WTC11 (cell line): Measurements from ENCODE around the gene DEFB114. TPM values are rescaled to one million over a fixed set of nuclear protein-coding genes. Genes with fewer than 3 reads are reported as not detected.

Experiments
- ATAC-seq: fragments of 200-7000 bp; cut with Tn5 transposase; 2 replicates; pipeline ENCODE4 v1.10.0; 2021; ENCODE audit warnings: mild to moderate bottlenecking, moderate library complexity
- CTCF ChIA-PET: fragments of 300-600 bp; sonication (Branson Sonifier 250); formaldehyde crosslinking; loops from one replicate; lab custom pipeline; 2021; ENCODE audit warnings: antibody characterized with exemption; lab: Charles Lee
- POLR2A ChIA-PET: fragments of 350-600 bp; sonication (Branson Sonifier 250); formaldehyde crosslinking; loops from one replicate; lab custom pipeline; 2021; ENCODE audit warnings: antibody characterized with exemption; lab: Charles Lee
- DNase-seq: peaks from one replicate; pipeline ENCODE4 v3.0.0; 2021; ENCODE audit warnings: low spot score
- H3K27ac Mint-ChIP-seq: 2 replicates; pipeline ENCODE4 v1.8.0; 2021; ENCODE audit warnings: mixed read lengths
- H3K27me3 Mint-ChIP-seq: 2 replicates; pipeline ENCODE4 v1.8.0; 2021; ENCODE audit warnings: low read depth, mild to moderate bottlenecking, moderate library complexity, mixed read lengths
- H3K36me3 Mint-ChIP-seq: 2 replicates; pipeline ENCODE4 v1.8.0; 2021; ENCODE audit warnings: mixed read lengths
- H3K4me1 Mint-ChIP-seq: 2 replicates; pipeline ENCODE4 v1.8.0; 2022; ENCODE audit warnings: mixed read lengths
- H3K4me3 Mint-ChIP-seq: 2 replicates; pipeline ENCODE4 v1.8.0; 2021; ENCODE audit warnings: mild to moderate bottlenecking, moderate library complexity, mixed read lengths
- H3K9me3 Mint-ChIP-seq: 2 replicates; pipeline ENCODE4 v1.8.0; 2021; ENCODE audit warnings: mixed read lengths
- ATF3 ChIP-seq: sonication (generic); formaldehyde crosslinking; conservative IDR thresholded peaks from 2 replicates; pipeline ENCODE4 v1.8.1; 2022; ENCODE audit warnings: mild to moderate bottlenecking, missing genetic modification reagents
- CBFB ChIP-seq: sonication (generic); formaldehyde crosslinking; IDR thresholded peaks from 2 replicates; pipeline ENCODE4 v1.8.1; 2022; ENCODE audit warnings: mild to moderate bottlenecking, low read depth, missing genetic modification reagents
- CREB1 ChIP-seq: sonication (generic); formaldehyde crosslinking; IDR thresholded peaks from 2 replicates; pipeline ENCODE4 v1.8.0; 2023; ENCODE audit warnings: mild to moderate bottlenecking, missing genetic modification reagents
- CREM ChIP-seq: sonication (generic); formaldehyde crosslinking; IDR thresholded peaks from 2 replicates; pipeline ENCODE4 v1.8.1; 2022; ENCODE audit warnings: mild to moderate bottlenecking, missing genetic modification reagents, moderate library complexity
- ELF4 ChIP-seq: sonication (generic); formaldehyde crosslinking; IDR thresholded peaks from 2 replicates; pipeline ENCODE4 v1.8.1; 2022; ENCODE audit warnings: low read depth, mild to moderate bottlenecking, moderate library complexity, missing genetic modification reagents
- ESRRA ChIP-seq: sonication (generic); formaldehyde crosslinking; IDR thresholded peaks from 2 replicates; pipeline ENCODE4 v1.8.1; 2022; ENCODE audit warnings: mild to moderate bottlenecking, missing genetic modification reagents, borderline replicate concordance
- FOXJ3 ChIP-seq: sonication (generic); formaldehyde crosslinking; IDR thresholded peaks from 2 replicates; pipeline ENCODE4 v1.9.0; 2021; ENCODE audit warnings: missing genetic modification reagents, mild to moderate bottlenecking, borderline replicate concordance
- HMGA2 ChIP-seq: fragments of 250-450 bp; sonication (Bioruptor Pico); IDR thresholded peaks from 2 replicates; pipeline ENCODE4 v1.4.0; 2021; ENCODE audit warnings: mild to moderate bottlenecking, moderate library complexity
- JUN ChIP-seq: sonication (generic); formaldehyde crosslinking; IDR thresholded peaks from 2 replicates; pipeline ENCODE4 v1.8.0; 2023; ENCODE audit warnings: mild to moderate bottlenecking, missing genetic modification reagents
- KAT7 ChIP-seq: sonication (generic); formaldehyde crosslinking; IDR thresholded peaks from 2 replicates; pipeline ENCODE4 v1.8.1; 2023; ENCODE audit warnings: missing genetic modification reagents, mild to moderate bottlenecking, borderline replicate concordance
- NR1H2 ChIP-seq: sonication (generic); formaldehyde crosslinking; IDR thresholded peaks from 2 replicates; pipeline ENCODE4 v1.9.0; 2021; ENCODE audit warnings: mild to moderate bottlenecking, moderate library complexity, missing genetic modification reagents
- PRRX2 ChIP-seq: fragments of 250-450 bp; sonication (Bioruptor Pico); IDR thresholded peaks from 2 replicates; pipeline ENCODE4 v1.8.0; 2021; ENCODE audit warnings: mild to moderate bottlenecking
- RORB ChIP-seq: fragments of 250-450 bp; sonication (Bioruptor Pico); IDR thresholded peaks from 2 replicates; pipeline ENCODE4 v1.9.0; 2021; ENCODE audit warnings: mild to moderate bottlenecking
- SMAD4 ChIP-seq: sonication (generic); formaldehyde crosslinking; IDR thresholded peaks from 2 replicates; pipeline ENCODE4 v1.8.0; 2022; ENCODE audit warnings: mild to moderate bottlenecking, missing genetic modification reagents
- STAT6 ChIP-seq: sonication (generic); formaldehyde crosslinking; conservative IDR thresholded peaks from 2 replicates; pipeline ENCODE4 v1.8.1; 2023; ENCODE audit warnings: mild to moderate bottlenecking, low read depth, missing genetic modification reagents, moderate library complexity
- ZNF423 ChIP-seq: fragments of 250-450 bp; sonication (Bioruptor Pico); IDR thresholded peaks from 2 replicates; pipeline ENCODE4 v2.1.2; 2022; ENCODE audit warnings: mild to moderate bottlenecking, moderate library complexity
- total RNA-seq: library from RNA; stranded (reverse); gene quantifications from 3 replicates; pipeline ENCODE4 v1.2.3, GENCODE V29; 2021
- TF ChIP-seq, protein P1 (sequence below): fragments of 250-450 bp; sonication (Bioruptor Pico); IDR thresholded peaks from 2 replicates; pipeline ENCODE4 v1.9.0; 2021; ENCODE audit warnings: mild to moderate bottlenecking
- TF ChIP-seq, protein P2 (sequence below): sonication (generic); formaldehyde crosslinking; IDR thresholded peaks from 2 replicates; pipeline ENCODE4 v1.8.0; 2022; ENCODE audit warnings: mild to moderate bottlenecking, missing genetic modification reagents
- TF ChIP-seq, protein P3 (sequence below): sonication (generic); formaldehyde crosslinking; IDR thresholded peaks from 2 replicates; pipeline ENCODE4 v1.8.1; 2023; ENCODE audit warnings: mild to moderate bottlenecking, missing genetic modification reagents, moderate library complexity
- TF ChIP-seq, protein P4 (sequence below): sonication (generic); formaldehyde crosslinking; IDR thresholded peaks from 2 replicates; pipeline ENCODE4 v1.8.1; 2023; ENCODE audit warnings: mild to moderate bottlenecking, missing genetic modification reagents, borderline replicate concordance
- TF ChIP-seq, protein P5 (sequence below): fragments of 250-450 bp; sonication (Bioruptor Pico); IDR thresholded peaks from 2 replicates; pipeline ENCODE4 v1.9.0; 2021; ENCODE audit warnings: mild to moderate bottlenecking

The DEFB114 gene
- total RNA-seq, 1 experiment from 2014 or later = not detected

GRCh38 chr6:50003139-50003538, 39.2 kb upstream of the DEFB114 start (continued):
- TF ChIP-seq ATF3 (CRISPR knock-in tag) = no peak
- TF ChIP-seq, protein P1, sequence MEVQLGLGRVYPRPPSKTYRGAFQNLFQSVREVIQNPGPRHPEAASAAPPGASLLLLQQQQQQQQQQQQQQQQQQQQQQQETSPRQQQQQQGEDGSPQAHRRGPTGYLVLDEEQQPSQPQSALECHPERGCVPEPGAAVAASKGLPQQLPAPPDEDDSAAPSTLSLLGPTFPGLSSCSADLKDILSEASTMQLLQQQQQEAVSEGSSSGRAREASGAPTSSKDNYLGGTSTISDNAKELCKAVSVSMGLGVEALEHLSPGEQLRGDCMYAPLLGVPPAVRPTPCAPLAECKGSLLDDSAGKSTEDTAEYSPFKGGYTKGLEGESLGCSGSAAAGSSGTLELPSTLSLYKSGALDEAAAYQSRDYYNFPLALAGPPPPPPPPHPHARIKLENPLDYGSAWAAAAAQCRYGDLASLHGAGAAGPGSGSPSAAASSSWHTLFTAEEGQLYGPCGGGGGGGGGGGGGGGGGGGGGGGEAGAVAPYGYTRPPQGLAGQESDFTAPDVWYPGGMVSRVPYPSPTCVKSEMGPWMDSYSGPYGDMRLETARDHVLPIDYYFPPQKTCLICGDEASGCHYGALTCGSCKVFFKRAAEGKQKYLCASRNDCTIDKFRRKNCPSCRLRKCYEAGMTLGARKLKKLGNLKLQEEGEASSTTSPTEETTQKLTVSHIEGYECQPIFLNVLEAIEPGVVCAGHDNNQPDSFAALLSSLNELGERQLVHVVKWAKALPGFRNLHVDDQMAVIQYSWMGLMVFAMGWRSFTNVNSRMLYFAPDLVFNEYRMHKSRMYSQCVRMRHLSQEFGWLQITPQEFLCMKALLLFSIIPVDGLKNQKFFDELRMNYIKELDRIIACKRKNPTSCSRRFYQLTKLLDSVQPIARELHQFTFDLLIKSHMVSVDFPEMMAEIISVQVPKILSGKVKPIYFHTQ (CRISPR knock-in tag) = no peak
- TF ChIP-seq SMAD4 = no peak
- no peak for TF ChIP-seq ELF4 (CRISPR knock-in tag)
- TF ChIP-seq RORB = no peak
- TF ChIP-seq ESRRA (CRISPR knock-in tag) = no peak
- no peak for TF ChIP-seq CBFB

- no peaks in the 10 kb centered on the region for H3K27me3 Mint-ChIP-seq
- no peak overlapping the region for H3K4me3 Mint-ChIP-seq
- POLR2A ChIA-PET = no interaction called here
- ATAC-seq (no peak), DNase-seq (no peak)
- peaks cover 4% of the 10 kb centered on the region; the same call in 1 of the 2 replicates for H3K9me3 Mint-ChIP-seq
- no peaks in the 10 kb centered on the region for H3K36me3 Mint-ChIP-seq
- no peak overlapping the region for H3K27ac Mint-ChIP-seq
- no peaks in the 10 kb centered on the region for H3K4me1 Mint-ChIP-seq
- CTCF ChIA-PET = no interaction called here
- TF ChIP-seq, protein P1 (CRISPR knock-in tag) = no peak
- TF ChIP-seq, protein P2, sequence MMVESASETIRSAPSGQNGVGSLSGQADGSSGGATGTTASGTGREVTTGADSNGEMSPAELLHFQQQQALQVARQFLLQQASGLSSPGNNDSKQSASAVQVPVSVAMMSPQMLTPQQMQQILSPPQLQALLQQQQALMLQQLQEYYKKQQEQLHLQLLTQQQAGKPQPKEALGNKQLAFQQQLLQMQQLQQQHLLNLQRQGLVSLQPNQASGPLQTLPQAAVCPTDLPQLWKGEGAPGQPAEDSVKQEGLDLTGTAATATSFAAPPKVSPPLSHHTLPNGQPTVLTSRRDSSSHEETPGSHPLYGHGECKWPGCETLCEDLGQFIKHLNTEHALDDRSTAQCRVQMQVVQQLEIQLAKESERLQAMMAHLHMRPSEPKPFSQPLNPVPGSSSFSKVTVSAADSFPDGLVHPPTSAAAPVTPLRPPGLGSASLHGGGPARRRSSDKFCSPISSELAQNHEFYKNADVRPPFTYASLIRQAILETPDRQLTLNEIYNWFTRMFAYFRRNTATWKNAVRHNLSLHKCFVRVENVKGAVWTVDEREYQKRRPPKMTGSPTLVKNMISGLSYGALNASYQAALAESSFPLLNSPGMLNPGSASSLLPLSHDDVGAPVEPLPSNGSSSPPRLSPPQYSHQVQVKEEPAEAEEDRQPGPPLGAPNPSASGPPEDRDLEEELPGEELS = no peak
- TF ChIP-seq NR1H2 (CRISPR knock-in tag) (no peak), FOXJ3 (no peak), JUN (CRISPR knock-in tag) (no peak), SMAD4 (no peak), CREM (CRISPR knock-in tag) (no peak), PRRX2 (CRISPR knock-in tag) (no peak), CREB1 (CRISPR knock-in tag) (no peak), ZNF423 (no peak), KAT7 (CRISPR knock-in tag) (no peak), STAT6 (CRISPR knock-in tag) (no peak), HMGA2 (CRISPR knock-in tag) (no peak)
- TF ChIP-seq, protein P3, sequence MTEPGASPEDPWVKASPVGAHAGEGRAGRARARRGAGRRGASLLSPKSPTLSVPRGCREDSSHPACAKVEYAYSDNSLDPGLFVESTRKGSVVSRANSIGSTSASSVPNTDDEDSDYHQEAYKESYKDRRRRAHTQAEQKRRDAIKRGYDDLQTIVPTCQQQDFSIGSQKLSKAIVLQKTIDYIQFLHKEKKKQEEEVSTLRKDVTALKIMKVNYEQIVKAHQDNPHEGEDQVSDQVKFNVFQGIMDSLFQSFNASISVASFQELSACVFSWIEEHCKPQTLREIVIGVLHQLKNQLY (CRISPR knock-in tag) = no peak
- TF ChIP-seq, protein P4, sequence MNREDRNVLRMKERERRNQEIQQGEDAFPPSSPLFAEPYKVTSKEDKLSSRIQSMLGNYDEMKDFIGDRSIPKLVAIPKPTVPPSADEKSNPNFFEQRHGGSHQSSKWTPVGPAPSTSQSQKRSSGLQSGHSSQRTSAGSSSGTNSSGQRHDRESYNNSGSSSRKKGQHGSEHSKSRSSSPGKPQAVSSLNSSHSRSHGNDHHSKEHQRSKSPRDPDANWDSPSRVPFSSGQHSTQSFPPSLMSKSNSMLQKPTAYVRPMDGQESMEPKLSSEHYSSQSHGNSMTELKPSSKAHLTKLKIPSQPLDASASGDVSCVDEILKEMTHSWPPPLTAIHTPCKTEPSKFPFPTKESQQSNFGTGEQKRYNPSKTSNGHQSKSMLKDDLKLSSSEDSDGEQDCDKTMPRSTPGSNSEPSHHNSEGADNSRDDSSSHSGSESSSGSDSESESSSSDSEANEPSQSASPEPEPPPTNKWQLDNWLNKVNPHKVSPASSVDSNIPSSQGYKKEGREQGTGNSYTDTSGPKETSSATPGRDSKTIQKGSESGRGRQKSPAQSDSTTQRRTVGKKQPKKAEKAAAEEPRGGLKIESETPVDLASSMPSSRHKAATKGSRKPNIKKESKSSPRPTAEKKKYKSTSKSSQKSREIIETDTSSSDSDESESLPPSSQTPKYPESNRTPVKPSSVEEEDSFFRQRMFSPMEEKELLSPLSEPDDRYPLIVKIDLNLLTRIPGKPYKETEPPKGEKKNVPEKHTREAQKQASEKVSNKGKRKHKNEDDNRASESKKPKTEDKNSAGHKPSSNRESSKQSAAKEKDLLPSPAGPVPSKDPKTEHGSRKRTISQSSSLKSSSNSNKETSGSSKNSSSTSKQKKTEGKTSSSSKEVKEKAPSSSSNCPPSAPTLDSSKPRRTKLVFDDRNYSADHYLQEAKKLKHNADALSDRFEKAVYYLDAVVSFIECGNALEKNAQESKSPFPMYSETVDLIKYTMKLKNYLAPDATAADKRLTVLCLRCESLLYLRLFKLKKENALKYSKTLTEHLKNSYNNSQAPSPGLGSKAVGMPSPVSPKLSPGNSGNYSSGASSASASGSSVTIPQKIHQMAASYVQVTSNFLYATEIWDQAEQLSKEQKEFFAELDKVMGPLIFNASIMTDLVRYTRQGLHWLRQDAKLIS (CRISPR knock-in tag) = no peak
- TF ChIP-seq, protein P5, sequence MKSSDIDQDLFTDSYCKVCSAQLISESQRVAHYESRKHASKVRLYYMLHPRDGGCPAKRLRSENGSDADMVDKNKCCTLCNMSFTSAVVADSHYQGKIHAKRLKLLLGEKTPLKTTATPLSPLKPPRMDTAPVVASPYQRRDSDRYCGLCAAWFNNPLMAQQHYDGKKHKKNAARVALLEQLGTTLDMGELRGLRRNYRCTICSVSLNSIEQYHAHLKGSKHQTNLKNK (CRISPR knock-in tag) = no peak
Observed at GRCh38 chr6:49995278-49995677, 31.3 kb upstream of the DEFB114 start.
